ENCODE results near the gene NME8.
A peak's percentile ranks its signal among the peaks of the same experiment; 100 is the strongest.

Gene NME8

GRCh38 chr7:37942934-37943610 lies 94.7 kb downstream of the NME8 start:
- DNase-seq, result no peak

GRCh38 chr7:37943905-37944736 lies 95.7 kb downstream of the NME8 start:
- peak; percentile 9 to 44 (median 41) for DNase-seq

GRCh38 chr7:37944737-37945054 lies 96.3 kb downstream of the NME8 start:
- no peak for DNase-seq

GRCh38 chr7:37945336-37945735 lies 96.9 kb downstream of the NME8 start:
- DNase-seq, result no peak

- no peak for DNase-seq
These were observed 98.9 kb downstream of the NME8 start for GRCh38 chr7:37947138-37947940.

GRCh38 chr7:37947941-37948210 lies 99.5 kb downstream of the NME8 start:
- no peak for DNase-seq
